GM21528 (cell line): ENCODE measurements around the gene CHTF8.

Source experiments
- ATAC-seq: cut with Tn5 transposase; IDR thresholded peaks from one replicate; pipeline ENCODE4 v1.9.1; 2021; ENCODE audit warnings: mild to moderate bottlenecking, moderate library complexity; ENCODE audit not compliant: unreplicated experiment, low FRiP score

The CHTF8 gene

GRCh38 chr16:69089091-69089910, 43.1 kb downstream of the CHTF8 start:
- ATAC-seq = no peak

GRCh38 chr16:69088684-69089083, 43.7 kb downstream of the CHTF8 start:
- no peak for ATAC-seq

- ATAC-seq = no peak
Observed at GRCh38 chr16:69087161-69087581, 45.2 kb downstream of the CHTF8 start.

- ATAC-seq = no peak
Observed at GRCh38 chr16:69085032-69085695, 47.2 kb downstream of the CHTF8 start.

- no peak for ATAC-seq
Observed at GRCh38 chr16:69084289-69084688, 48.1 kb downstream of the CHTF8 start.

GRCh38 chr16:69083306-69083941, 49.0 kb downstream of the CHTF8 start:
- ATAC-seq = no peak

GRCh38 chr16:69079697-69080096, 52.7 kb downstream of the CHTF8 start:
- ATAC-seq = no peak

- ATAC-seq = no peak
Observed at GRCh38 chr16:69078073-69078472, 54.3 kb downstream of the CHTF8 start.

GRCh38 chr16:69077251-69077650, 55.1 kb downstream of the CHTF8 start:
- ATAC-seq = no peak

- ATAC-seq = no peak
Observed at GRCh38 chr16:69073181-69073702, 59.1 kb downstream of the CHTF8 start.

GRCh38 chr16:69072640-69072974, 59.8 kb downstream of the CHTF8 start:
- no peak for ATAC-seq

- ATAC-seq = no peak
Observed at GRCh38 chr16:69071036-69071435, 61.4 kb downstream of the CHTF8 start.

- ATAC-seq = no peak
Observed at GRCh38 chr16:69069504-69069903, 62.9 kb downstream of the CHTF8 start.
